MM.1S (cell line): ENCODE measurements around the gene BCAT1.

Experiments
- DNase-seq: peaks from one replicate; pipeline ENCODE4 v3.0.0-alpha.2; 2015
- H2AFZ ChIP-seq: fragments of 300-600 bp; sonication (generic); 2 replicates; pipeline ENCODE4 v1.6.0; 2016; ENCODE audit warnings: antibody characterized with exemption, low read length
- H3F3A ChIP-seq: fragments of 300-600 bp; sonication (generic); 2 replicates; pipeline ENCODE4 v1.6.1; 2016; ENCODE audit warnings: mild to moderate bottlenecking, antibody characterized with exemption, low read length, moderate library complexity, mixed read lengths; ENCODE audit not compliant: insufficient read depth
- H3K27ac ChIP-seq: fragments of 300-600 bp; sonication (generic); 2 replicates; pipeline ENCODE4 v1.5.1; 2016; ENCODE audit warnings: mild to moderate bottlenecking, low read length
- H3K27me3 ChIP-seq: fragments of 300-600 bp; sonication (generic); replicated peaks from 2 replicates; pipeline ENCODE4 v1.6.0; 2016; ENCODE audit warnings: low read length; ENCODE audit not compliant: insufficient read depth
- H3K36me3 ChIP-seq: fragments of 300-600 bp; sonication (generic); replicated peaks from 2 replicates; pipeline ENCODE4 v1.6.1; 2016; ENCODE audit warnings: mild to moderate bottlenecking, low read length, mixed read lengths; ENCODE audit not compliant: insufficient read depth
- H3K4me1 ChIP-seq: fragments of 300-600 bp; sonication (generic); 2 replicates; pipeline ENCODE4 v1.6.1; 2016; ENCODE audit warnings: low read length, mixed read lengths
- H3K4me2 ChIP-seq: fragments of 300-600 bp; sonication (generic); 2 replicates; pipeline ENCODE4 v1.6.0; 2016; ENCODE audit warnings: low read depth, low read length
- H3K4me3 ChIP-seq: fragments of 300-600 bp; sonication (generic); 2 replicates; pipeline ENCODE4 v1.5.1; 2016; ENCODE audit warnings: low read length, mixed read lengths
- H3K79me2 ChIP-seq: fragments of 300-600 bp; sonication (generic); 2 replicates; pipeline ENCODE4 v1.6.1; 2016; ENCODE audit warnings: mixed run types, low read length, mixed read lengths
- H3K9ac ChIP-seq: fragments of 300-600 bp; sonication (generic); 2 replicates; pipeline ENCODE4 v1.6.1; 2016; ENCODE audit warnings: low read length, mixed read lengths
- H3K9me2 ChIP-seq: fragments of 300-600 bp; sonication (generic); replicated peaks from 2 replicates; pipeline ENCODE4 v1.6.1; 2016; ENCODE audit warnings: mild to moderate bottlenecking, low read length, mixed read lengths; ENCODE audit not compliant: insufficient read depth
- H3K9me3 ChIP-seq: fragments of 300-600 bp; sonication (generic); replicated peaks from 2 replicates; pipeline ENCODE4 v1.6.1; 2016; ENCODE audit warnings: mild to moderate bottlenecking, low read length, mixed read lengths; ENCODE audit not compliant: insufficient read depth
- H4K20me1 ChIP-seq: fragments of 300-600 bp; sonication (generic); 2 replicates; pipeline ENCODE4 v1.6.1; 2016; ENCODE audit warnings: mild to moderate bottlenecking, low read length, moderate library complexity, mixed read lengths; ENCODE audit not compliant: insufficient read depth
- CTCF ChIP-seq: fragments of 300-600 bp; sonication (generic); IDR thresholded peaks from 2 replicates; pipeline ENCODE4 v1.5.1; 2016; ENCODE audit warnings: antibody characterized with exemption, low read length, mixed read lengths
- EZH2 ChIP-seq: fragments of 300-600 bp; sonication (generic); optimal IDR thresholded peaks from 2 replicates; pipeline ENCODE3; 2017; ENCODE audit warnings: low read depth, mild to moderate bottlenecking, antibody characterized with exemption, low read length, mixed read lengths
- EZH2phosphoT487 ChIP-seq: fragments of 300-600 bp; sonication (generic); IDR thresholded peaks from 2 replicates; pipeline ENCODE4 v1.6.1; 2018; ENCODE audit warnings: antibody characterized with exemption, low read length

Gene BCAT1

GRCh38 chr12:24850496-24850895 lies 98.4 kb downstream of the BCAT1 start:
- no peak for DNase-seq
- Histone ChIP-seq H3F3A (no peaks in the 10 kb centered on the region), H3K4me3 (no peak overlapping the region), H4K20me1 (no peaks in the 10 kb centered on the region), H3K36me3 (no peaks in the 10 kb centered on the region), H3K9ac (no peak overlapping the region), H3K4me2 (no peak overlapping the region), H3K79me2 (no peaks in the 10 kb centered on the region), H3K9me2 (no peaks in the 10 kb centered on the region), H3K9me3 (no peaks in the 10 kb centered on the region), H3K4me1 (no peaks in the 10 kb centered on the region), H3K27me3 (no peaks in the 10 kb centered on the region), H2AFZ (no peak overlapping the region), H3K27ac (no peak overlapping the region)
- TF ChIP-seq CTCF, result no peak
- TF ChIP-seq EZH2phosphoT487, result no peak
- TF ChIP-seq EZH2, result no peak

- Histone ChIP-seq H3F3A (no peaks in the 10 kb centered on the region), H3K4me3 (no peak overlapping the region), H3K4me1 (no peaks in the 10 kb centered on the region), H3K4me2 (no peak overlapping the region), H4K20me1 (no peaks in the 10 kb centered on the region), H3K27ac (no peak overlapping the region), H3K36me3 (no peaks in the 10 kb centered on the region), H3K27me3 (no peaks in the 10 kb centered on the region), H3K9me2 (no peaks in the 10 kb centered on the region), H3K79me2 (no peaks in the 10 kb centered on the region), H3K9me3 (no peaks in the 10 kb centered on the region), H3K9ac (no peak overlapping the region), H2AFZ (no peak overlapping the region)
- no peak for TF ChIP-seq EZH2phosphoT487
- TF ChIP-seq EZH2, result no peak
- TF ChIP-seq CTCF, result no peak
- DNase-seq, result no peak
These were observed 99.9 kb downstream of the BCAT1 start for GRCh38 chr12:24848941-24849477.

- H3K4me3 ChIP-seq, result no peak overlapping the region
- H3K4me1 ChIP-seq, result no peaks in the 10 kb centered on the region
- no peak overlapping the region for H2AFZ ChIP-seq
- no peaks in the 10 kb centered on the region for H3F3A ChIP-seq
- no peak overlapping the region for H3K4me2 ChIP-seq
- TF ChIP-seq EZH2phosphoT487 (no peak), EZH2 (no peak), CTCF (no peak)
- H3K36me3 ChIP-seq, result no peaks in the 10 kb centered on the region
- DNase-seq, result no peak
- H3K9me3 ChIP-seq, result no peaks in the 10 kb centered on the region
- no peaks in the 10 kb centered on the region for H4K20me1 ChIP-seq
- H3K9me2 ChIP-seq, result no peaks in the 10 kb centered on the region
- no peak overlapping the region for H3K9ac ChIP-seq
- no peak overlapping the region for H3K27ac ChIP-seq
- no peaks in the 10 kb centered on the region for H3K27me3 ChIP-seq
- no peaks in the 10 kb centered on the region for H3K79me2 ChIP-seq
These were observed 102.2 kb downstream of the BCAT1 start for GRCh38 chr12:24846689-24847088.
